ENCODE measurements around the gene SAMD1.

Gene SAMD1

GRCh38 chr19:14073261-14073924 is 17.2 kb downstream of the SAMD1 start:
- TF ChIP-seq ZNF274 (IDR thresholded peaks at IDR 0.05; ENCODE audit: low read depth, low read length) = no peak

DNA sequence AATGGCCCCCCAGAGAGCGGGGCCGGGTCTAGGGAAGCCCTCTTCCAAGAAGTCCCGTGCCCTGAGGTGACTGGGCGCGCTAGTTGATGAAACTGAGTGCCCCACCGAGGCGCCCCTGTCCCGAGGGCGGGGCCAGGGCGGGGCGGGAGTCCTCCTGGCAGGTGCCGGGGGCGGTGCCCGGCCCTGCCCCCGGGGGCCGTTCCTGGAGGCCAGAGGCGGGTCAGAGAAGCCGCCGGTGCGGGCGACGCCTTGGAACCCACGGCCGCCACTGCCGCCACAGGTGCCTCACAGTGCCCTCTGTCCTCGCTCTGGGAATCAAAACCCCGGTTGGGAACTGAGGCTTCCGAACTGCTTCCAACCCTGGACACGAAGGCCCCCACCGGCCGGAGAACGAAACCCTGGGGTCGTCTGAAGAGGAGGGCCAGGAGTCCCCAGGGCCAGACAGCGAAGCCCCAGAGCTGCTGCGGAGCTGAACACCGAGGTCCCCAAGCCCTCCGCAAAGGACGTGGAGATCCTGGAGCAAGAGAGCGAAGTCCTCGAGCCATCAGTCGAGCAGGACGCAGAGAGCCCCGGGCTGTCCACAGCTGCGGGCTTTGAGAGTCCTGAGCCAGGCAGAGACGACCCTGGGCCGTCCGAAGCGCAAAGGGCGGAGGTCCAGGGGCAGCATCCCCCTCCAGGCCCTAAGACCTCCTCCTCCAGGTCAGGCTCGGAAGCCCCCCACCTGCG is 17.9 kb downstream of the SAMD1 start, which contains the start of gene MISP3:
Gene MISP3, plus strand, starts transcription at position 252 of the 726 bp plus-strand sequence. CDS start 524 bp downstream, outside the sequence.
- no peak for TF ChIP-seq ZNF274 (IDR thresholded peaks at IDR 0.05; ENCODE audit: low read depth, low read length)
- H3K4me3 ChIP-seq (ENCODE audit: low read length) = peak within 1 kb of the TSS; percentile 56; the same call in 1 of the 2 replicates

More at GRCh38 chr19:14073261-14073924, 17.2 kb downstream of the SAMD1 start:
- peak overlapping the region; percentile 56 for H3K4me3 ChIP-seq (ENCODE audit: low read length)

GRCh38 chr19:14070268-14071050 is 20.1 kb downstream of the SAMD1 start:
- H3K4me3 ChIP-seq (ENCODE audit: low read length) = no peak overlapping the region
- no peak for TF ChIP-seq ZNF274 (IDR thresholded peaks at IDR 0.05; ENCODE audit: low read depth, low read length)

DNA sequence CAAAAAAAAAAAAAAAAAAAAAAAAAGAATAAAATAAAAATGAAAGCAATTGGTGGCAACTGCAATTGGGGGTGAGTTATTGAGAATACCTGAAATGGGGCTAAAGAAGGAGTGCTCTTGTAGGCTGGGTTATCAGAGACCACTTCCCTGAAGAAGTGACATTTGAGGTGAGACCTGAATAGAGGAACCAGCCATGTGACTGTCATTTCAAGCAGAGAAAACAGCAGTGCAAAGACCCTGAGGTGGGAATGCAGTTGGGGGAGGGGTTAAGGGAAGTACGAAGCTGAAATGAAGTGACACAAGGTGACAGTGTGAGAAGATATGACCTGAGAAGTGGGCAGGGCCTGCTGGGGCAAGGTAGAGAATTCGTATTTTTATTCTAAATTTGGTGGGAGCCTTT is 24.4 kb downstream of the SAMD1 start:
- TF ChIP-seq ZNF274 (IDR thresholded peaks at IDR 0.05; ENCODE audit: low read depth, low read length) = no peak
- H3K4me3 ChIP-seq (ENCODE audit: low read length) = no peak overlapping the region

- no peak overlapping the region for H3K4me3 ChIP-seq (ENCODE audit: low read length)
- TF ChIP-seq ZNF274 (IDR thresholded peaks at IDR 0.05; ENCODE audit: low read depth, low read length) = no peak
Measured at GRCh38 chr19:14063105-14063504, 27.4 kb downstream of the SAMD1 start.

DNA sequence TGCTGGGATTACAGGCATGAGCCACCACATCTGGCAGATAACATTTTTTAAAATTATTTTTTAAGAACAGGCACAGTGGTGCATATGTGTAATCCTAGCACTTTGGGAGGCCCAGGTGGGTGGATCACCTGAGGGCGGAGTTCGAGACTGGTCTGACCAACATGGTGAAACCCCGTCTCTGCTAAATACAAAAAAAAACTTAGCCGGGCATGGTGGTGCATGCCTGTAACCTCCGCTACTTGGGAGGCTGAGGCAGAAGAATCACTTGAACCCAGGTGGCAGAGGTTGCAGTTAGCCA is 28.0 kb downstream of the SAMD1 start:
- no peak overlapping the region for H3K4me3 ChIP-seq (ENCODE audit: low read length)
- TF ChIP-seq ZNF274 (IDR thresholded peaks at IDR 0.05; ENCODE audit: low read depth, low read length) = no peak

- H3K4me3 ChIP-seq (ENCODE audit: low read length) = no peak within 1 kb of the TSS
- no peak for TF ChIP-seq ZNF274 (IDR thresholded peaks at IDR 0.05; ENCODE audit: low read depth, low read length)
Measured at GRCh38 chr19:14061751-14062557, 28.6 kb downstream of the SAMD1 start, which contains the start of gene PALM3. Gene PALM3 (minus strand): TSS chr19:14062076. CDS start chr19:14061980, 96 bp downstream.

- no peak for TF ChIP-seq ZNF274 (IDR thresholded peaks at IDR 0.05; ENCODE audit: low read depth, low read length)
- H3K4me3 ChIP-seq (ENCODE audit: low read length) = no peak overlapping the region
Measured at GRCh38 chr19:14061081-14061749, 29.3 kb downstream of the SAMD1 start.

- no peak overlapping the region for H3K4me3 ChIP-seq (ENCODE audit: low read length)
- TF ChIP-seq ZNF274 (IDR thresholded peaks at IDR 0.05; ENCODE audit: low read depth, low read length) = no peak
Measured at GRCh38 chr19:14059652-14060155, 30.8 kb downstream of the SAMD1 start.

GRCh38 chr19:14059093-14059480 is 31.5 kb downstream of the SAMD1 start:
- no peak for TF ChIP-seq ZNF274 (IDR thresholded peaks at IDR 0.05; ENCODE audit: low read depth, low read length)
- H3K4me3 ChIP-seq (ENCODE audit: low read length) = no peak overlapping the region

GRCh38 chr19:14058182-14059092 is 32.1 kb downstream of the SAMD1 start:
- no peak overlapping the region for H3K4me3 ChIP-seq (ENCODE audit: low read length)
- TF ChIP-seq ZNF274 (IDR thresholded peaks at IDR 0.05; ENCODE audit: low read depth, low read length) = no peak

DNA sequence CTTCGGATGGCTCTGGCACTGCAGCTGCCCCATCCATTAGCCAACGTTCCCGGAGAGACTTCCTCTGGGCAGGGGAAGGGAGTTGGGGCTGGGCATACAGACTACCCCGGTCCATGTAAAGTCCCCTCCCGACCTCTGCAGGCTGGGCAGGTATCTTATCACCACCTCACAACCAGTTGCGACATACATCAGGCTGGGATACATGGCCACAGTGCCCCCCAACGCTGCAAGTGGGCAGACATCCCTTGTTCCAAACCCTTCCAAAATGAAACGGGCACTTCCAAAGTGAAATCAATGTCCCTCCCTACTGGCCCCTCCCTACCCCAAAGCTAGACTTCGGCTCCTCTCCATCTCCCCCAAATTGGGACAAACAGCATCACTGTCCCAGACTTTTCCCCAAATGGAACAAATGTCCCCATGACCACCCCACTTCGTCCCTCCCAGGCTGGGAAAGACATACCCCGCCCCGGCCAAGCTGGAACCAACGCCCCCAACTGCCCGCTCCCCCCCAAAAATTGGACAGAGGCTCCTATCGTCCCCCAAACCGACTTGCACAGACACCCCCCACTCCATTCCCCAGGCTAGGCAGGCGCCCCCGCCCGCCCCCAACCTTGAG is 33.7 kb downstream of the SAMD1 start:
- no peak for TF ChIP-seq ZNF274 (IDR thresholded peaks at IDR 0.05; ENCODE audit: low read depth, low read length)
- H3K4me3 ChIP-seq (ENCODE audit: low read length) = no peak overlapping the region
